ENCODE data around the gene GALNT13. TPM values are rescaled to one million over a fixed set of nuclear protein-coding genes. Genes with fewer than 3 reads are reported as not detected.

Gene GALNT13
- total RNA-seq, 4 donors from 2014 or later: 0.49 to 5.2 (median 1.4) TPM

DNA sequence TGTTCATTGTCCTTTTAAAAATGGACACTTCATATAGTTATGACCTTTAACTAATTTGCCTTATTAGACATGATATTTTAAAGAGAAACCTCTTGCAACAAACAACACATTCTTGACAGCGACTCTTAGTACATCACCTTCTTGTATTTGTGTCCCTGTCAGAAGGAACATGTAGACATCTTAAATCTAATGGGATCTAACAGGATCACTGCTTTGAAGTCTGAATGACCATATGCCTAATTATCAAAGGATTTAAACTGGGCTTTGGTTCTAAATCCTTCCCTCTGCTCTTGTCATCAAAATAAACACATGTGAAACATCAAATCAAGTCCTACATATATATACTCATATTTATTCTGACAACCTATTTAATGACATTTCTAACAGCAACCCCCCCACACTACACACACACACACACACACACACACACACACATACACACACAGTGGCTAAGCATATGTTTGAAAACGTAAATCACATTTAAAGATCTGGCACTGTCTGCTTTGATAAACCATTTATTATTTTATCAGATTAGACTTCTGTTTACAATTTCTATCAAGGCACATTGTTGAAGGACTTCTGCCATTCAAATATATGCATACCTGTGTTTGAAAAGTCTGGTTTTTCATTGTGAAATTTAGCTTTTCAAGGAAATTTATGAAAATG lies 4.2 kb downstream of the GALNT13 start:
- DNase-seq (ENCODE audit: low spot score in 2 of 2): no peak
- 71 to 74% methylated on average over 2 of the region's 2 CpGs for WGBS, 2 donors
- no peak for TF ChIP-seq POLR2A (IDR thresholded peaks at IDR 0.05)
- TF ChIP-seq, protein P1, sequence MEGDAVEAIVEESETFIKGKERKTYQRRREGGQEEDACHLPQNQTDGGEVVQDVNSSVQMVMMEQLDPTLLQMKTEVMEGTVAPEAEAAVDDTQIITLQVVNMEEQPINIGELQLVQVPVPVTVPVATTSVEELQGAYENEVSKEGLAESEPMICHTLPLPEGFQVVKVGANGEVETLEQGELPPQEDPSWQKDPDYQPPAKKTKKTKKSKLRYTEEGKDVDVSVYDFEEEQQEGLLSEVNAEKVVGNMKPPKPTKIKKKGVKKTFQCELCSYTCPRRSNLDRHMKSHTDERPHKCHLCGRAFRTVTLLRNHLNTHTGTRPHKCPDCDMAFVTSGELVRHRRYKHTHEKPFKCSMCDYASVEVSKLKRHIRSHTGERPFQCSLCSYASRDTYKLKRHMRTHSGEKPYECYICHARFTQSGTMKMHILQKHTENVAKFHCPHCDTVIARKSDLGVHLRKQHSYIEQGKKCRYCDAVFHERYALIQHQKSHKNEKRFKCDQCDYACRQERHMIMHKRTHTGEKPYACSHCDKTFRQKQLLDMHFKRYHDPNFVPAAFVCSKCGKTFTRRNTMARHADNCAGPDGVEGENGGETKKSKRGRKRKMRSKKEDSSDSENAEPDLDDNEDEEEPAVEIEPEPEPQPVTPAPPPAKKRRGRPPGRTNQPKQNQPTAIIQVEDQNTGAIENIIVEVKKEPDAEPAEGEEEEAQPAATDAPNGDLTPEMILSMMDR (IDR thresholded peaks at IDR 0.05): no peak
- intact Hi-C loops (cut with DNase I; ENCODE audit: low total_unique reads): no loop called here
- no peak overlapping the region for H3K4me3 ChIP-seq (ENCODE audit: low read depth, poor library complexity, severe bottlenecking)

DNA sequence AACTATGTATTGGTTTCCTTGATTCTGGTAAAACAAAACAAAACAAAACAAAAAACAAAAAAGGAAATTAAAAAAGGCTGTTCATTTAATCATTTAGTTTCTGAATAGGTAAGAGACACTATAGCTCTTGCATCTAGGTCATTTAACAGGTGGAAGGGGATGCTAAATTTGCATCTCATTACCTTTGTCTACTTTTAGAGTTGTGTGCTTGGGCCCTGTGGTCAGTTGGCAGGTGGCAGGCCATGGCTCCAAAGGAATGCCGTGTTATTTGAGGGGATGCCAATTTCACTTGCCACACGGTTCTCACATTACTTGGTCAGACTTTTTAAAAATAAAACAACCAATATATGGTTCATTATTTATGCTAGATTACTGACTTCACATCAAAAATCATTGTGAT lies 9.2 kb downstream of the GALNT13 start:
- no peak overlapping the region for H3K4me3 ChIP-seq (ENCODE audit: low read depth, poor library complexity, severe bottlenecking)
- DNase-seq (ENCODE audit: low spot score in 2 of 2): no peak
- intact Hi-C loops (cut with DNase I; ENCODE audit: low total_unique reads): no loop called here
- 77% methylated on average over 2 of the region's 2 CpGs for WGBS, 2 donors
- TF ChIP-seq, protein P1 (IDR thresholded peaks at IDR 0.05): no peak
- no peak for TF ChIP-seq POLR2A (IDR thresholded peaks at IDR 0.05)

DNA sequence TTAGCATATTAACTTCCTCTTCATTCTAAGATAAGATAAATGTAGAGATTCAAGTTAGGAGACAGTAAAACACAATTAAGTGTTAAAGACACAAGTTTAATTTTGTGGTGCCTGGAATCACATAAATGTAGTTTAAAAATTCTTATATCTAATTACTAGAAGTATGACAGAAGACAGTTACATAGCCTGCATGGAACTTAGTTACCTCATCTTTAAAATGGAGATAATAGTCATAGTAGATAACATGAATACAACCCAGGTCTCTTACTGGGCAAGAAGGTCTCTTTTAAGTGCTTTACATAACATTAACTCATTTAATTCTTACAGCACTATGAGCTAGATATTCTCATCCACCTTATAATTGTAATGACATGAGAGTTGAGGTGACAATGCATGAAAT lies 15.1 kb downstream of the GALNT13 start:
- no peak for DNase-seq (ENCODE audit: low spot score in 2 of 2)
- TF ChIP-seq, protein P1 (IDR thresholded peaks at IDR 0.05): no peak
- no peak for TF ChIP-seq POLR2A (IDR thresholded peaks at IDR 0.05)
- H3K4me3 ChIP-seq (ENCODE audit: low read depth, poor library complexity, severe bottlenecking): no peak overlapping the region
- intact Hi-C loops (cut with DNase I; ENCODE audit: low total_unique reads): no loop called here

DNA sequence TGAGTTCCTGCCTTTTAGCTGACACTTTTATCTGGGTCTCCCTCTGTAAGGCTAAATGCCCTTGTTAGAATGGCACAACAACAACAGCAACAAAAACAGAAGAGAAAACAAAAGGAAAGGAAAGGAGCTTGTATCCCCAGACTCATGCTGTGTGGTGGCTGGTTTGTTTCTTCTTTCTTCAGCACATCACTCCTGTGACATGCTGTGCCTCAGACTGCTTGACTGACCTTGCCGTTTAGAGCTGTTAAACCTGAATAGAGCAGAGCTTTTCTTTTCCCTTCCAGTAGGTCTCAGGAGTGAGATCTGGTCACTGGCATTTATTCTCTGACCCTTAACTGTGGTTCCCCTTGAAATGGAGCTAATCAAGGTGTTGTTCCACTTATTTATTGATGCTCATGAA lies 18.9 kb downstream of the GALNT13 start:
- WGBS, 2 donors: 29 to 31% methylated on average over 1 of the region's 1 CpG
- TF ChIP-seq, protein P1 (IDR thresholded peaks at IDR 0.05): no peak
- no peak for TF ChIP-seq POLR2A (IDR thresholded peaks at IDR 0.05)
- H3K4me3 ChIP-seq (ENCODE audit: low read depth, poor library complexity, severe bottlenecking): no peak overlapping the region
- intact Hi-C loops (cut with DNase I; ENCODE audit: low total_unique reads): no loop called here
- DNase-seq (ENCODE audit: low spot score in 2 of 2): no peak

DNA sequence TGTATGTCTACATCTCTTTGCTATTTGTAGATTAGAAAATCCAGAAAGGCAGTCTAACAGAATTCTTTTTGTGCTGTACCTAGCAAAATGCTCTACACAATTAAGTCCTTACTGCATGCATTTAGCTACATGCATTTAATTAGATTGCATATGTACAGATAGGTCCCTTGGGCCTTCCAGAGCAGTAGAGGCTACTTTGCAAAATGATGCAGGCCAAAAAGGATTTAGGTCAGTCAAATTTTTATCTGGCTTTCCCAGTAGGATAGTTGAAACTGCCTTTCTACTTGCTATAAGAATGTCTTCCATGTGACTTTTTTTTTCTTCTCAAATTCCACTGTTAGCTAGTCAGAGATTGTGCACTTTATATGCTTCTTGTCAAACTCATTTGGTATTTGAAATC lies 19.3 kb downstream of the GALNT13 start:
- DNase-seq (ENCODE audit: low spot score in 2 of 2): no peak
- no peak for TF ChIP-seq POLR2A (IDR thresholded peaks at IDR 0.05)
- TF ChIP-seq, protein P1 (IDR thresholded peaks at IDR 0.05): no peak
- intact Hi-C loops (cut with DNase I; ENCODE audit: low total_unique reads): no loop called here
- no peak overlapping the region for H3K4me3 ChIP-seq (ENCODE audit: low read depth, poor library complexity, severe bottlenecking)

DNA sequence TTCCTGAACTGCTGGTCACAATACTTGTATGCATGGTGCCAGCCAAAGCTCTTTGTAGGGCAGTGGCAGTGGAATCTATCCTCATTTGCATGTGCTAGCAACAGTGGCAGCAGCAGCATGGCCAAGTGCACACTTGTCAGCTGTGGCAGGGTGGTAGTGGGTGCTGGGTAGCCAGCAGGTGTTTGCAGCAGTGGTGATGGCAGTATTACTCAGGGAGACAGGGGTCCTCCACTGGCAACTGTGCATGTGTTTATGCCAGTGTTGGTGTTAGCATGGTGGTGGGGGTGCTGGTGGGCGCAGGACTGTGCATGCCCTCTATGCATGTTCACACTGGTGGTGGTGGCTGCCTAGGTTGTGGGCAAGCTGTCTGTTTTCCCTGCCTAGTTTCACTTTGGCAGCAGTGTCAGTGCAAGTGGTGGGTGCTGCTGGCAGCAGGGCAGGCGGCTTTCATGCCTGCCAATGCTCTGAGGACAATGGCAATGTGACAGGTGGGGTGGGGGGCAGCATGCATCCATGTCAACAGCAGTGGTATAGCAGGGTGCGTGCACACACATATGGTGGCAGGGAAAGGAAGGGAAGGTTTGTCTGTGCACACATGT lies 41.2 kb downstream of the GALNT13 start:
- H3K4me3 ChIP-seq (ENCODE audit: low read depth, poor library complexity, severe bottlenecking): no peak overlapping the region
- DNase-seq (ENCODE audit: low spot score in 2 of 2): no peak
- TF ChIP-seq, protein P1 (IDR thresholded peaks at IDR 0.05): no peak
- TF ChIP-seq POLR2A (IDR thresholded peaks at IDR 0.05): no peak
- intact Hi-C loops (cut with DNase I; ENCODE audit: low total_unique reads): no loop called here
- WGBS, 2 donors: 76 to 87% methylated on average over 3 of the region's 3 CpGs

Measured in lower leg skin (tissue), 4 donors.